Neuronal stem cell (in vitro differentiated cells): ENCODE measurements around the gene SUPT16H.

Experiments
- DNase-seq: peaks from one replicate; pipeline ENCODE4 v3.0.0-alpha.2; 2013; ENCODE audit warnings: low spot score
- H2AFZ ChIP-seq: one replicate; pipeline ENCODE4 v1.6.1; 2013; ENCODE audit warnings: mild to moderate bottlenecking, low read length, inconsistent platforms
- H2AK5ac ChIP-seq: 2 replicates; pipeline ENCODE4 v1.6.1; 2013; ENCODE audit warnings: low read depth, mild to moderate bottlenecking, inconsistent platforms, low read length, moderate library complexity, mixed read lengths
- H2BK120ac ChIP-seq: 2 replicates; pipeline ENCODE4 v1.6.1; 2013; ENCODE audit warnings: low read depth, mild to moderate bottlenecking, inconsistent platforms, low read length, moderate library complexity, mixed read lengths
- H2BK12ac ChIP-seq: one replicate; pipeline ENCODE4 v1.6.1; 2013; ENCODE audit warnings: low read length, inconsistent platforms
- H2BK15ac ChIP-seq: 2 replicates; pipeline ENCODE4 v1.6.1; 2013; ENCODE audit warnings: mild to moderate bottlenecking, low read length, inconsistent platforms, mixed read lengths
- H2BK5ac ChIP-seq: one replicate; pipeline ENCODE4 v1.6.1; 2013; ENCODE audit warnings: inconsistent platforms, mild to moderate bottlenecking, low read length, moderate library complexity
- H3K14ac ChIP-seq: one replicate; pipeline ENCODE4 v1.6.1; 2013; ENCODE audit warnings: low read length, inconsistent platforms
- H3K18ac ChIP-seq: 2 replicates; pipeline ENCODE4 v1.6.1; 2013; ENCODE audit warnings: low read length, inconsistent platforms
- H3K23ac ChIP-seq: 2 replicates; pipeline ENCODE4 v1.6.1; 2013; ENCODE audit warnings: low read depth, mild to moderate bottlenecking, mixed read lengths, low read length, inconsistent platforms; ENCODE audit not compliant: poor library complexity
- H3K27ac ChIP-seq: replicated peaks from 3 replicates; pipeline ENCODE4 v1.5.1; 2013; ENCODE audit warnings: low read length, inconsistent platforms
- H3K27me3 ChIP-seq, 3 experiments: 2 replicates each; pipeline ENCODE4 v1.6.1; 2013; ENCODE audit warnings: low read length in 3 of 3, mild to moderate bottlenecking in 2 of 3, inconsistent platforms in 1 of 3, low read depth in 1 of 3, mixed read lengths in 1 of 3, moderate library complexity in 1 of 3; ENCODE audit not compliant: control insufficient read depth in 3 of 3, insufficient read depth in 3 of 3
- H3K36me3 ChIP-seq, 2 donors: replicated peaks in 1 of 2; 2 replicates each; pipeline ENCODE4 v1.6.1; 2013; ENCODE audit warnings: low read length in 2 of 2; ENCODE audit not compliant: control insufficient read depth in 2 of 2, insufficient read depth in 2 of 2
- H3K4ac ChIP-seq: 2 replicates; pipeline ENCODE4 v1.6.1; 2013; ENCODE audit warnings: inconsistent platforms, mild to moderate bottlenecking, low read length, moderate library complexity
- H3K4me1 ChIP-seq, 2 donors: 1 replicate in 1 of 2; 2 replicates in 1 of 2; pipeline ENCODE4 v1.6.1; 2013; ENCODE audit warnings: low read length in 2 of 2, low read depth in 1 of 2; ENCODE audit not compliant: control insufficient read depth in 2 of 2, insufficient read depth in 1 of 2
- H3K4me2 ChIP-seq: one replicate; pipeline ENCODE4 v1.6.1; 2013; ENCODE audit warnings: mild to moderate bottlenecking, low read length, inconsistent platforms; ENCODE audit not compliant: insufficient read depth, poor library complexity, severe bottlenecking
- H3K4me3 ChIP-seq, 2 donors: 2 replicates each; pipeline ENCODE4 v1.5.1; 2013; ENCODE audit warnings: low read length in 2 of 2, mild to moderate bottlenecking in 2 of 2, inconsistent platforms in 1 of 2, moderate library complexity in 1 of 2
- H3K79me1 ChIP-seq: one replicate; pipeline ENCODE4 v1.6.1; 2013; ENCODE audit warnings: low read depth, mild to moderate bottlenecking, inconsistent platforms, low read length, moderate library complexity
- H3K9ac ChIP-seq: one replicate; pipeline ENCODE4 v1.6.1; 2013; ENCODE audit warnings: mild to moderate bottlenecking, low read depth, low read length, inconsistent platforms; ENCODE audit not compliant: poor library complexity
- H3K9me3 ChIP-seq, 2 donors: replicated peaks in 1 of 2; 2 replicates each; pipeline versions ENCODE3 to v1.6.1; 2013; ENCODE audit warnings: low read length in 2 of 2, mild to moderate bottlenecking in 2 of 2, inconsistent platforms in 1 of 2, low read depth in 1 of 2, mixed read lengths in 1 of 2, moderate library complexity in 1 of 2; ENCODE audit not compliant: control insufficient read depth in 2 of 2, insufficient read depth in 1 of 2
- H4K8ac ChIP-seq: one replicate; pipeline ENCODE4 v1.6.1; 2013; ENCODE audit warnings: low read depth, mild to moderate bottlenecking, inconsistent platforms, low read length, moderate library complexity
- H4K91ac ChIP-seq: one replicate; pipeline ENCODE4 v1.6.1; 2013; ENCODE audit warnings: low read length, low read depth, mild to moderate bottlenecking, inconsistent platforms; ENCODE audit not compliant: poor library complexity
- WGBS, 2 donors: extraction: QIAGEN DNeasy Blood & Tissue Kit; methylation state at CpG; one replicate each; pipeline ENCODE4 v1.1.7; 2013; ENCODE audit warnings: missing lambda C conversion rate in 2 of 2, mixed read lengths in 1 of 2; ENCODE audit not compliant: insufficient read length in 2 of 2, insufficient replicate concordance in 1 of 2; ENCODE audit errors: extremely low coverage in 2 of 2; 5-methylcytosine and 5-hydroxymethylcytosine counted together

SUPT16H gene

GRCh38 chr14:21369949-21370679, 13.7 kb downstream of the SUPT16H start:
- no CpG with 5 or more reads among the region's 4 CpGs for WGBS, 2 donors
- H3K27me3 ChIP-seq, result no peaks in the 10 kb centered on the region
- H3K36me3 ChIP-seq, result peaks cover 21 to 99% of the 10 kb centered on the region in 2 donors

GRCh38 chr14:21367582-21368144, 16.2 kb downstream of the SUPT16H start:
- no peak overlapping the region for H2BK120ac ChIP-seq
- H2AFZ ChIP-seq, result no peak overlapping the region
- H3K9ac ChIP-seq, result no peak overlapping the region
- peaks cover 29 to 100% of the 10 kb centered on the region in 2 donors for H3K36me3 ChIP-seq
- H3K14ac ChIP-seq, result no peak overlapping the region
- no peak overlapping the region for H3K23ac ChIP-seq
- no peak overlapping the region for H3K4ac ChIP-seq
- WGBS, 2 donors, result no CpG with 5 or more reads among the region's 6 CpGs
- H4K8ac ChIP-seq, result no peak overlapping the region
- peaks cover 1% of the 10 kb centered on the region for H3K79me1 ChIP-seq
- no peak overlapping the region for H2AK5ac ChIP-seq
- H3K27ac ChIP-seq, result no peak overlapping the region
- no peak overlapping the region for H3K4me2 ChIP-seq
- H2BK15ac ChIP-seq, result no peak overlapping the region
- DNase-seq, result no peak
- H3K18ac ChIP-seq, result no peak overlapping the region
- no peaks in the 10 kb centered on the region for H3K9me3 ChIP-seq
- no peak overlapping the region for H4K91ac ChIP-seq
- no peak overlapping the region for H2BK12ac ChIP-seq
- H3K27me3 ChIP-seq, result no peaks in the 10 kb centered on the region
- H3K4me3 ChIP-seq, result peak overlapping the region in 1 of 2 donors; percentile 53
- no peaks in the 10 kb centered on the region for H3K4me1 ChIP-seq
- no peak overlapping the region for H2BK5ac ChIP-seq

More at GRCh38 chr14:21369949-21370679, 13.7 kb downstream of the SUPT16H start:
- Histone ChIP-seq H3K4me1 (no peaks in the 10 kb centered on the region), H3K14ac (no peak overlapping the region), H2AK5ac (no peak overlapping the region), H3K4me3 (no peak overlapping the region), H3K4ac (no peak overlapping the region), H2BK120ac (no peak overlapping the region), H3K9ac (no peak overlapping the region), H2BK15ac (no peak overlapping the region), H3K18ac (no peak overlapping the region), H4K91ac (no peak overlapping the region), H3K4me2 (no peak overlapping the region), H2BK5ac (no peak overlapping the region), H3K27ac (no peak overlapping the region), H2AFZ (no peak overlapping the region), H4K8ac (no peak overlapping the region), H3K79me1 (peaks cover 1% of the 10 kb centered on the region), H2BK12ac (no peak overlapping the region), H3K9me3 (no peaks in the 10 kb centered on the region), H3K23ac (no peak overlapping the region)
- DNase-seq, result no peak

GRCh38 chr14:21356511-21356910, 27.3 kb downstream of the SUPT16H start:
- H3K27ac ChIP-seq, result no peak overlapping the region
- WGBS, 2 donors, result no CpG with 5 or more reads among the region's 4 CpGs

DNA sequence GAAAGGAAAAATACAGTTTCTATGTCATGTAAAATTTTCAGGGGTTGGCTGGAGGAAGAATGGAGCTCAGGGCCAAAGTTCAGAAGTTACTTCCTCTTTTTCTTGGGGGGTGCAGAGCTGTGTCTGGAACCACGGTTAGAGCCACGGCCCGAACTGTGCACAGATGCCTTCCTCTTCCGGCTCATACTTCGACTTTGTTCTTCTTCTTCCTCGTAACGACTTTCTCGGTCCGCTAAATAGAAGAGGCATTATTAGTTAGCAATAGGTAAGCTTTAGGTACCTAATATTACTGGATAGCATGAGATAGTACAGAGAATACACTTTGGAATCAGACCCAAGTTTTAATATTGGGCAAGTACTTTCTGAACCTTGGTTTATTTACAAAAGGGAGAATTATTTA, 31.2 kb downstream of the SUPT16H start:
- Histone ChIP-seq H3K79me1 (no peaks in the 10 kb centered on the region), H3K4ac (no peak overlapping the region), H3K23ac (no peak overlapping the region), H3K18ac (no peak overlapping the region), H4K91ac (no peak overlapping the region), H3K4me2 (no peak overlapping the region), H2BK120ac (no peak overlapping the region), H3K36me3 (peaks cover 31 to 79% of the 10 kb centered on the region in 2 donors), H2BK5ac (no peak overlapping the region), H2AK5ac (no peak overlapping the region), H3K4me1 (no peaks in the 10 kb centered on the region), H2BK12ac (no peak overlapping the region), H4K8ac (no peak overlapping the region), H2AFZ (no peak overlapping the region), H3K27ac (no peak overlapping the region), H3K14ac (no peak overlapping the region), H2BK15ac (no peak overlapping the region), H3K9me3 (peaks cover 0 to 2% of the 10 kb centered on the region in 2 donors), H3K4me3 (no peak overlapping the region), H3K9ac (no peak overlapping the region), H3K27me3 (no peaks in the 10 kb centered on the region)
- no CpG with 5 or more reads among the region's 9 CpGs for WGBS, 2 donors
- no peak for DNase-seq

More at GRCh38 chr14:21356511-21356910, 27.3 kb downstream of the SUPT16H start:
- H4K91ac ChIP-seq, result no peak overlapping the region
- no peak overlapping the region for H3K14ac ChIP-seq
- H3K4me2 ChIP-seq, result no peak overlapping the region
- H3K79me1 ChIP-seq, result no peaks in the 10 kb centered on the region
- no peak overlapping the region for H2BK15ac ChIP-seq
- H3K4me3 ChIP-seq, result no peak overlapping the region
- H3K9me3 ChIP-seq, result peaks cover 0 to 2% of the 10 kb centered on the region in 2 donors
- no peak overlapping the region for H3K4ac ChIP-seq
- no peak overlapping the region for H2BK12ac ChIP-seq
- H3K4me1 ChIP-seq, result no peaks in the 10 kb centered on the region
- H2BK120ac ChIP-seq, result no peak overlapping the region
- no peak overlapping the region for H2AK5ac ChIP-seq
- H3K27me3 ChIP-seq, result no peaks in the 10 kb centered on the region
- H2AFZ ChIP-seq, result no peak overlapping the region
- no peak for DNase-seq
- H3K9ac ChIP-seq, result no peak overlapping the region
- no peak overlapping the region for H4K8ac ChIP-seq
- H3K36me3 ChIP-seq, result peaks cover 50 to 99% of the 10 kb centered on the region in 2 donors
- no peak overlapping the region for H2BK5ac ChIP-seq
- no peak overlapping the region for H3K23ac ChIP-seq
- no peak overlapping the region for H3K18ac ChIP-seq
